Stimulated activated CD8-positive, alpha-beta memory T cell treated with anti-CD3 and anti-CD28 coated beads, Interleukin-7, amount 100 ng/mL, for 1 hour (primary cell): ENCODE results near the gene BRI3BP.
"Not testable (repeated sequence)": the region's sequence is repeated elsewhere in the genome, so short reads cannot be mapped to it uniquely, and the experiment has no call there.

ENCODE experiments used
- DNase-seq, 2 donors: peaks; one replicate each; pipeline ENCODE4 v3.0.0-alpha.2; 2020; ENCODE audit warnings: low read depth in 2 of 2

Gene BRI3BP

DNA sequence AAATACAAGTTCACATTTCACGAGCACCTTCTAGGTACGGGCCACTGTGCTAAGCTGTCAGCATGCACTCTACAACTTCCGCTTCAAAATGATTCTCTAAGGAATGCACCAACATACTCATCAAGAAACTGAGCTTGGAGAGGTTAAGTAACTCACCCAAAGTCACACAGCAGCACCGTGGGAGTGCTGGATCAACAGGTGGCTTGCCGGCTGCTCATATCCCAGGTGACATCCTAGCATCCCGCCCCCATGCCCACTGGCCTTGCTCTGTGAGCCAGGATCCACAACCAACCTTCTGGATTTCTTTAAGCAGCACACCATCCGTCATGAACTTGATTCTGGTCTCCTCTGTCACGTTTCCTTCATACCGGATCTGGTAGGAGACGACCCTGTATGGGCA lies 21.2 kb upstream of the BRI3BP start:
- DNase-seq = no peak

DNA sequence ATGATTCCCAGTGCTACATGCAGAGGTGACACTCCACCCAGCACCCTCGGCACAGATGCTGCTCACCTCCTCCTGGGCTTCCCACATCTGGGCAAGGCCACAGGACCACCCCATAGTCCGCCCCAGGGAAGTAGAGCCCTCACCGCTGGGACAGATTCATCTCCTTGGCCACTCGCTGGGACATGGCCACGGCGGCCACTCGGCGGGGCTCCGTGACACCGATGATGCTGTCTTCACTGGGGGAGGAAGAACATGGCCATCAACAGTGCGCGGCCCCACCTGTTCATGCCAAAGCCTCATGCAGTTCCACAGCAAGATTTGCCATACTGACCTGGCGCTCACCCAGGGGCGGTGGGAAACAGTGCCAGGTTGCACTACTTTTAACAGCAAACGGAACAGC lies 18.2 kb upstream of the BRI3BP start:
- no peak for DNase-seq

DNA sequence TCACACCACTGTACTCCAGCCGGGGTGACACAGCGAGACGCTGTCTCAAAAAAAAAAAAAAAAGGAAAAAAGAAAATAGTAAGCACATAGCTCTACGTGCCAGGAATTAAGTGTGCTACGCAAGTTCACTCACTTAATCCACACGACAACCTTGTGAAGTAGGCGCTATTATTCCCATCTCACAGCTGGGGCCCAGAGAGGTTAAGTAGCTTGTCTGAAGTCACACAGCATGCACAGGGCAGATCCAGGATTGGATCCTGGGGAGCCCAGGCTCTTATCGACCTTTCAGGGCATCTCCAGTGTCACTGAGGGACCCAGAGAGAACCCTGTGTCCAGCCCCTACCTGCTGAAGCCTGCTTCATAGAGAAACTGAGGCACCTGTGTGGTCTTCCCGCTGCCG lies 16.4 kb upstream of the BRI3BP start:
- no peak for DNase-seq

DNA sequence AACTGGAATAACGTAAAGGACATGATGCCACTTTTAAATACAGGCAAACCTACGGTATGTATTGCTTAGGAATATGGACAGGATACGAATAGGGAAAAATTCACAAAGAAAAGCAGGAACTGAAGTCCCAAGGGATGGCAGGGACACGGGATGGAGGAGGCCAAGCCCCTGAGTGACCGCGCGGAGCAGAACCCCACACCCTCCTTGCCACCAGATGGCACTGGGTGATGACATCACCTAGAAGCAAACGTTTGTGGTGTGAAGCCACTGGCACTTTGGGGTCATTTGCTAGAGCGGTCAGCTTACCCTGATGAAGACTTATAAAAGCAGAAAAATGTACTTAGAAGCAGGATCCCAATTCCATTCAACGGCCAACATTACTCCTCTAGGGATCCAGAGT lies 13.9 kb upstream of the BRI3BP start:
- no peak for DNase-seq

DNA sequence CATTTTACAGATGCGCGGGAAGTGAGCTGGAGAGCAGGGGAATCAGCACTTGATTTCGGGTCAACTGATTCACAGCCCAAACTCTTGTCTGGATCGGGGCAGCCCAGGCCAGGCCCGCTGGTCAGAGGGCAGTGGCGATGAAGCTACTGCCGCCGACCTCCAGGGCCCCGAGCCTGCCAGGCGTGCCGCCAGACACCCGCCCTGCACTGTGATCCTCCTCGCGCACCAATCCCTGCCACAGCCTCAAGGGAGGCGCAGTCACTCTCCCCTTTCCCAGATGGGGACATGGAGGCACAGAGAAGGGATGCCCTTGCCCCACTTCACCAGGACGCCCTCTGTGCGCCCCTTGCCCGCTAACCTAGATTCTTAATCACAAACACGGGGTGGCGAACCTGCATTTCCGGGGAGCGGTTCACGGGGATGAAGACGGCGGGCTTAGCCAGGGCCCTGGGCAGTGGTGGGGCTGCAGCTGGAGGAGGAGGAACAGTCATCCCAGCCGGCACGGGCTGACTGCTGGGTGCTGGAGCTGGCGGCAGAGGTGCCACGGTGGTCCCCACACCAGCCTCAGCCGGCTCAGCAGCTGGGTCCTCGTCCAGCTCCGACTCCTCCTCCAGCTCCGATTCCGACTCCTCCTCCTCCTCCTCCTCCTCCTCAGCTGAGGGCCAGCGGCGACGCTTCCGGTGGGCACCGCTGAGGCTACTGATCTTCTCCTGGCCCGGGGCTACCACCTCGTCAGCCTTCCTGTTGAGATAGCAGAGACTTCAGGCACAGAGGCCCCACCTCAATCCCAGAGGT lies 13.2 kb upstream of the BRI3BP start:
- no peak for DNase-seq

DNA sequence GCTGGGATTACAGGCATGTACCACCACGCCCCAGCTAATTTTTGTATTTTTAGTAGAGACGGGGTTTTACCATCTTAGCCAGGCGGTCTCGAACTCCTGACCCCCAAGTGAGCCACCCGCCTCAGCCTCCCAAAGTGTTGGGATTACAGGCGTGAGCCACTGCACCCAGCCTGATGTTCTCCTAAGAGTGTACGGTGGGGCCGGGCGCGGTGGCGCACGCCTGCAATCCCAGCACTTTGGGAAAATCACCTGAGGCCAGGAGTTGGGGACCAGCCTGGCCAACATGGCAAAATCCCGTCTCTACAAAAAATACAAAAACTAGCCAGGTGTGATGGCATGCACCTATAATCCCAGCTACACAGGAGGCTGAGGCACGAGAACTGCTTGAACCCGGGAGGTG lies 6.6 kb upstream of the BRI3BP start:
- DNase-seq = not testable (repeated sequence)

DNA sequence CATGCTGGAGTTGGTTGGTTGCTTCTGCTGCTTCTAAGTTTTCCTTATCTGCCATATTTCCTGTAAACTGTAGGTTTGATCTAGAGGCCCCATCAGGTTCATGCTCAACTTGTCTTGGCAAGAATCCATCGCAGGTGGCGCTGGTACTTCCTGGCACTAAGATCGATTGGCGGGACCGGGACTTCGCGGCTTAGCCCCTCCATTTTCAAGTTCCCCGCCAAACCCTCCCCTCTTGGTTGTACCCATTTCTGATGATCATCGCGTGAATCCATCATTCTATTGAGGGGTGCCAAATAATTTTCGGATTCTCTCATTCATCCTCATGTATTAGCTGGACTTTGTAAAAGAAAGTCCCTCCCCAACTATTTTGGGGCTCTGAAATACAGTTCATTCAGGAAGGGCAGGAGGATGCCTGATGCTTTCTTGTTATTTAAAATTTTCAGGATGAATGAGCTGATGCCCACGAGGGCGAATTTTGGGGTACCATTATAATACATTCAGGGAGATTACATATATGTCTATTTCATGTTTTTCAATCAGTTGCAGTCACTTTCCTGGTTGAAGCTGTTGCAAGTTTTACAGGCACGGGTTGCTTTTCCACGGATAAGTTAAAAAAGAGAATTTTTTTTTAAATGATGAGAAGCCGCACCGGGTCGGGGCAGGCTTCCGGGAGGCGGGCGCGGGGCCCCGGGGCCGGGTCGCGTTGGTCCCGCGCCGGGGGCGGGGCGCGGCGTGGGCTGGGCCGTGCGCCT lies 395 bp upstream of the BRI3BP start:
- peak; percentile 53 to 57 for DNase-seq

DNA sequence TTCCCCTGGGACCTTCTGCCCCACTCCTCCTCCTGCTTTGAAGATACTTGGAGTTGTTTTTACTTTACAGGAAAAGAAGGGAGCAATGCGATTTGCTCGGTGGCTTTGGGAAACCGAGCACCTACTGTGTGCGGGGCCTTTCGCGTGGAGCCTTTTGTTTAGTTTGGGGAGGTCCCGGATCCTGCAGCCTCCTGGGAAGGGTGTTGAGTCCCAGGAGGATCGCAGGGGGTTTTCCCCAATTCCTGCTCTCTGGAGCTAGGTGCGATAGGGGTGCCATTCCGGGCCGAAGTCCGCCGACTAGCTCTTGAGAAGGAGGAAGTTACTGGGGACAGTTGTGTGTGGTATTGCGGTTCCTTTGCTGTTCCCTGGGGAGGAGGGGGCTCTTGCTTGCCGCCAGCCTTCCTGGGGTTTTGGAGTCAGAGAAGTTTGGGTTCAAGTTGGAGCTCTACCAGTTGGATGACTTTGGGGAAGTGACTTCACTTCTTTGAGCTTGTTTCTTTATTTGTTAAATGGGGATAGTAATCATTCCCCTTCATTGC lies 1.1 kb downstream of the BRI3BP start:
- no peak for DNase-seq

DNA sequence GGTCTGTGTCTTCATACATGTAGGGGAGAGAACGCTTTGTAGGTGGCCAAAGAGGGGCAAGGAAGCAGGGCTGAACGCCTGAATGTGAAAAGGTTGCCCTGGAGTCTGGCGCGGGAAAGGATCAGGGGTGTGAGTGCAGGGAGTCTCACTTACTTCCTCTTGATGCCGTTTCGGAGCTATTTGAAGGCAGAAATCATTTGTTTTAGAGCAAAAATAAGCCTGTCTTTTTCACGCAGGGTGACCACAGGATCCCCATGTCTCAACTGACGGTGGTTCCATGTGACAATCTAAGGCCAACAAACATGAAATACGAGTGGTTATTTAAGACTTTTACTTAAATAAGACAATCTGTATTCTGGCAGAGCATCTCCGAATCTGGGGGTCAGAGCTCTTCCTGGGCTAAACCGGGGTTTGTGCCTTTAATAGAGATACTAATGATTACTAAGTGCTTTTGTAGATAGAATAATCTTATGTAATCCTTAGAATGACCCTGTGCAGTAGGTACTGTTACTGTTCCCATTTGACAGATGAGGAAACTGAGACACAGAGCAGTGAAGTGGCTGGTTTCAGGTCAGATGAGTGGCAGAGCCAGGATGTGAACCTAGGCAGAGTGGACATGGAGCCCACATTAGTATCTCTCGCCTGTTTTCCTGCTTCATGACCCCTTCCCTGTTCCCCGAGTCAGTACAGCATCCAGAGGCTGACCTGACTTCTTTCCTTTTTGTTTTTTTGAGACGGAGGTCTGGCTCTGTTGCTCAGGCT lies 1.9 kb downstream of the BRI3BP start:
- DNase-seq = no peak

DNA sequence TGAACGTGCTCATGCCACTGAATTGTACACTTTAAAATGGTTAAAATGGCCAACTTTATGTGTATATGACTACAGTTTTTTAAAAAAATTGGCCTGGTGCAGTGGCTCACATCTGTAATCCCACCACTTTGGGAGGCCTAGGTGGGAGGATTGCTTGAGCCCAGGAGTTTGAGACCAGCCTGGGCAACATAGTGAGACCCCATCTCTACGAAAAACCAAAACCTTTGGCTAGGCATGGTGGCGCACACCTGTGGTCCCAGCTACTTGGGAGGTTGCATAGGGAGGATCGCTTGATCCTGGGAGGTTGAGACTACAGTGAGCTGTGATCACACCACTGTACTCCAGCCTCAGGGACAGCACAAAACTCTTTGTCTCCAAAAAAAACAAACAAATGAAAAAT lies 5.3 kb downstream of the BRI3BP start:
- DNase-seq = no peak

DNA sequence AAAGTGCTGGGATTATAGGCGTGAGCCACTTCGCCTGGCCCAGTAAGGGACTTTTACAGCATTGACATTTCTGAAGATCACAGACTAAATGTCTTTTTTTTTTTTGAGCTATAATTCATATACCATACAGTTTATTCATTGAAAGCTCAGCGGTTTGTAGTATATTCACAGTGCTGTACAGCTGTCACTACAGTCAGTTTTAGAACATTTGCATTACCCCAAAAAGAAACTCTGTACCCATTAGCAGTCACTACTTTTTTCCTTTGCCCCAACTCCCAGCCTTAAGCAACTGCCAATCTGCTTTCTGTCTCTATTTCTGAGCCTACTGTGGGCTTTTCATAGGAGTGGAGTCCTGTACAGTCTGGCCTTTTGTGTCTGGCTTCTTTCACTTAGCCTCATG lies 8.2 kb downstream of the BRI3BP start:
- DNase-seq = no peak

DNA sequence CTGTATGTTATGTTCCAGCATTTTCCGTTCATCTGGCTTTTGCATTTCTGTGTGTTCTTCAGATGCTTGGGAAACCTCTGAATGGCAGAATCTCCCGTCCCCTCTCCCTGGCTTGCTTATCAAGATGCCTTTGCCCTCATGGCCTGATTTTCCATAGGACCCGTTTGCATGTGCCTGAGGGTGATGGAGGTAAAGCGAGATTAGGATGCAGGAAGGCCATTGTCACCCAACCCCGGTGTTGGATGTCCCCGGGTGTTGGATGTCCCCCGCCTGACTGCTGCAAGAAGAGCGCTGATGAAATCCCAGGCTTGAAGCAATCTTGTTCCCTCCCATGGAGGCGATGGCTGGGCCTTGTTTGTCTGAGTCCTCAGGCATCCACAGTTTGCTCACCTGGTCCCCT lies 9.6 kb downstream of the BRI3BP start:
- DNase-seq = no peak

DNA sequence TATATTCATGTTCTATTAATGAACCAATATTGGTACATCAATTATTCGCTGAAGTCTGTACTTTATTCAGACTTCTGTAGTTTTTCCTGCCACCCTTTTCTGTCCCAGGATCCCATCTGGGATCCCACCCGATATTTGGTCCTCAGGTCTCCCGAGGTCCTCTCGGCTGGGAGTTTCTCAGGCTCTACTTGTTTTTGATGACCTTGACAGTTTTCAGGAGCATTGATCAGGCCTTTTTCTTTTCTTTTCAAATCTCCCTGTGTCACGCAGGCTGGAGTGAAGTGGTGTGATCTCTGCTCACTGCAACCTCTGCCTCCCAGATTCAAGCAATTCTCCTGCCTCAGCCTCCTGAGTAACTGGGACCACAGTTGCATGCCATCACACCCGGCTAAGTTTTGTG lies 11.2 kb downstream of the BRI3BP start:
- DNase-seq = no peak

DNA sequence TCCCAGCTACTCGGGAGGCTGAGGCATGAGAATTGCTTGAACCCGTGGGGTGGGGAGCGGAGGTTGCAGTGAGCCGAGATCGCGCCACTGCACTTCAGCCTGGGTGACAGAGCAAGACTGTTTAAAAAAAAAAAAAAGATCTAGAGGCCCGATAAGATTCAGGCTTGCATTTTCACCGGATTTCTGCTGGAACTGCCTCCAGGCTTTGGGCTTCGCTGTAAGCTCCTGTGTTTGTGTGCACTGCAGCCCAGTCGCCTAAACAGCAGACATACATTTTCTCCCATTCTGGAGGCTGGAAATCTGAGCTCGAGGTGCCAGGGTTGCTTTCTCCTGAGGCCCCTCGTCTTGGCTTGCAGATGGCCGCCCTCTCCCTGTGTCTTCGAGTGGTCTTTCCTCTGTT lies 12.2 kb downstream of the BRI3BP start:
- DNase-seq = no peak

DNA sequence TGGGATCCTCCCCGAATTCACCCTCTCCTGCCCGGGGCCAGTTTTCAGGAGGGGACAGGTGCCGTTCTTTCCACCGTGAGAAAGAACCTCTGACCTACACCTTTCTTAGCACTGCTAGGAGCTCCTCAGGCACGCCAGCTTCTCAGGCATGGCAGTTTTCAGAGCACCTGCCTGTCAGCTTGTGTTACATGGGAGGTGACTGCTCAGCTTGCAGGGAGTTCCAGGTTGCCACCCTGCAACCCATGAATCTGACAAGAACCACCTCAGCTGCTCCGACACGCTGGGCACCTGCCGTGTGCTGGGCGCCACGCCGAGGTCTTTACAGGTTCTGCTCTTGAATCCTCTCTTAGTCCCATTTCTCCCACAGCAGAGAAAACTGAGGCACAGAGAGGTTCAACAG lies 12.9 kb downstream of the BRI3BP start:
- DNase-seq = no peak

DNA sequence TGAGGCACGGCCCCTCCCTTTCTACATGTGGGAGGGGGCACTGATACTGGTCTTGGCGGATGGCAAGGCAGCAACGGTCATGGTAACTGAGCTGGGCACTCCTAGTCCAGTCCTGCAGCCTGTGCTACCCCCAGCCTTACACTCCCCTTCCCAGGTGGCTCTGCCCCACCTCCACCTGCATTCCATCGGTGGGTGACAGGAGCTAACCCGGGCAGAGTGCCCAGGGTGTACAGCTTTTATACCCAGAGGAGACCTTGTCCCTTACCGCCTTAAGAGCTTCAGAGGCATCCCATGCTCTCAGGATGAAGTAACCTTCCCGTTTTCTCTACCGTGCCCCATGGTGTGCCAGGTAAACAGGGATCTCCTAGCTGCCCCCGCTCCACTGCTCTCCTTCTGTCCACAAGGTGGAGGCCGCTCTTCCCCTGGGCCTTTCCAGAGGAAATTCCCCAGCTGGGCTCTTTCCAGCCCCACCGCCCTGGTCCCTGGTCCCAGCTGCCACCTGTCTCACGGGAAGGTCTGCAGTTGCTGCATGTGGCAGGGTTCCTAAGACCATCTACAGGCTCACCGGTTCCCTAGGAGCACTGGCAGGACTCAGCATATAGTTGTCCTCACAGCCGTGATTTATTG lies 20.5 kb downstream of the BRI3BP start:
- no peak for DNase-seq

DNA sequence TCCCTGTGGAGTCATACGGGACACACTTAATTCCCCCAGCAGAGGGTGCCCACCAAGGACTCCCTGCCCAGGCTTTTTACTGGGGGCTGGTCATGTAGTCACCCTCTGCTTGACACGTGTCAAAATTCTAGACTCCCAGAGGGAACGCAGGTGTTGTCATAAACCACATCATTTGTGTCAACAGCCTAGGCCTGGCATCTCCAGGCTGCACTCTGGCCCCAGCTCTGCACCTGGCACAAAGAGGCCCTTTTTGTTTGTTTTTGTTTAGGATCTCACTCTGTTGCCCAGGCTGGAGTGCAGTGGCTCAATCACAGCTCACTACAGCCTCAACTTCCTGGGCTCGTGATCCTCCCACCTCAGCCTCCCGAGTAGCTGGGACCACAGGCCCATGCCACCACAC lies 21.1 kb downstream of the BRI3BP start:
- DNase-seq = no peak

DNA sequence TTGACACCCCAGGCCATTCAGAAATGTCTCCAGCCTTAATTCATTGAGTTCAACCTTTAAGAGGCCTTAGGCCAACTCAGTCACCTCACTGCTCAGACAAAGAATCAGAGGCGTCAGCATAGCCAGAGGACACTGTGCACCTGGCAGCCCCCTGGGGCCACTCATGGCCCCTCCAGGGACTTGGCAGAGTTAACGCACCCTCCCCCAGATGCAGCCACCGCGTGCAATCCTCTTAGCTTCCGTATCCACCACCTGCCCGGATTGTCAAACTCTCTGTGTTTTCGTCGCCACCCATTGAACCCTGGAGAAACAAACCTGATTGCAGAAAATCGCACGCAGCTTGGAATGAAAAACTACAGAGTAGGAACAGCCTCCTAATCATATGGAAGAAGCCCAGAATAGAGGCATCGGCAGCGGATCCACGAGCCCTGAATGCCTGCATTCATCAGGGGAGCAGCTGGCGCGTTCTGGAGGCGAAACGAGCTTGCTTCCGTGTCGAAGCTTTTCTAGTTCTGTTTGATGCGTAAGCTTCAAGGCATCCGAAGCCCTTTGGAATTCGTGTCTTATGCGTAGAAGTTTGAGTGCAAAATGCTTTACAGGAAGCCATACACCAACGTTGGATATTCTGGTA lies 22.4 kb downstream of the BRI3BP start:
- DNase-seq = no peak

DNA sequence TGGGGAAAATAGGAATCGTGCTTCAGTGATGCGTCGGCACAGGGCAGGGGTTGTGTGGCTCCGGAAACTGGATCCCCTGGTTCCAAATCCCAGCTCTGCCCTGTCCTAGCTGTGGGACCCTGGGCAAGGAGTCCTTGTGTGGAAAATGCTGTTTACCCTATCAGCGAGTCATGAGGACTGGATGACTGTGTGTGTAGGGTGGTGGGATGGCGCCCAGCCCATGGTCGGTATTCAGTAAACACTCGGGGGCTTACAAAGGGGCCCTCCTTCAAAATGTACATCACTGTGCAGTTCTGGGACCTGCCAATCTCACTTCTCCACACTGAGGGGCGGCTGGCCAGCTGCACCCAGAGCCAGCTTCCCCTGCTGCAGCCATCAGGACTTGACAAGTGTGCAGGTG lies 24.4 kb downstream of the BRI3BP start:
- no peak for DNase-seq

DNA sequence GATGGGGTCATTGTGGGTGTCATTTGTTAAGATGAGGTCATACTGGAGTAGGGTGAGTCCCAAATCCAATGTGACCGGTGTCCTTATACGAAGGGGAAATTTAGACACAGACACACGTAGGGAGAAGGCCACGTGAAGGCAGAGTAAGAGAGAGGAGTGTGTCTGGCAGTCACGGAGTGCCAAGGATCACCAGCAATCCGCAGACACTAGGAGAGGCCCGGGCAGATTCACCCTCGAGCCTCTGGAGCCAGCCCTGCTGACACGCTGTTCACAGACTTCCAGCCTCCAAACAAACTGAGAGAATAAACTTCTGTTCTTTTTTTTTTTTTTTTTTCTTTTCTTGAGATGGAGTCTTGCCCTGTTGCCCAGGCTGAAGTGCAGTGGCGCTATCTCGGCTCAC lies 24.9 kb downstream of the BRI3BP start:
- no peak for DNase-seq

DNA sequence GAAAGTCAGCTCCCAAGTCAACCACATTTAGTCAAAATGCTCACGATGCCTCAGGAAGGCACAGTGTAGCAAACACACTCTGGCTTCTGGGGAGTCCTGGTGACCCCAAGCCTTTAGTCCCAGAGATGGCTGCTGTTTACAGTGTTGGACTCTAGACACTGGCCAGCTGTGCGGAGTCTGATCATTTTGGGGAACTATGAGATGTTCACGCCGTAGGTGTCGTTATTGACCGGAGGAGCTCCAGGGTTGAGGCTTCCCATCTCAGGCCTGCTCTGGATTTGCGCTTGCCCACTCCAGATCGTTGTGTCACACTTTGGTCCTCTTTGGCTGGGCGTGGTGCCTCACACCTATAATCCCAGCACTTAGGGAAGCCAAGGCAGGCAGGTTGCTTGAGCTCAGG lies 27.7 kb downstream of the BRI3BP start:
- no peak for DNase-seq

DNA sequence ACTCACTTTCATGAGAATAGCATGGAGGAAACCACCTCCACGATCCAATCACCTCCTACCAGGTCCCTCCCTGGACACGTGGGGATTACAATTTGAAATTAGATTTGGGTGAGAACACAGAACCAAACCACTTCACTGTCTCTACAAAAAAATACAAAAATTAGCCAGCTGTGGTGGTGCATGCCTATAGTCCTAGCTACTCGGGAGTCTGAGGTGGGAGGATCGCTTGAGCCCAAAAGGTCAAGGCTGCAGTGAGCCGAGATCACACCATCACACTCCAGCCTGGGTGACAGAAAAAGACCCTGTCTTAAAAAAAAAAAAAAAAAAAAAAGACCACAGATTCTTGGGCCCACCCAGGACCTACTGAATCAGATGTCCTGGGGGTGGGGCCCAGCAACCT lies 28.3 kb downstream of the BRI3BP start:
- no peak for DNase-seq
